ENCODE measurements around the gene BAD.

The BAD gene

DNA sequence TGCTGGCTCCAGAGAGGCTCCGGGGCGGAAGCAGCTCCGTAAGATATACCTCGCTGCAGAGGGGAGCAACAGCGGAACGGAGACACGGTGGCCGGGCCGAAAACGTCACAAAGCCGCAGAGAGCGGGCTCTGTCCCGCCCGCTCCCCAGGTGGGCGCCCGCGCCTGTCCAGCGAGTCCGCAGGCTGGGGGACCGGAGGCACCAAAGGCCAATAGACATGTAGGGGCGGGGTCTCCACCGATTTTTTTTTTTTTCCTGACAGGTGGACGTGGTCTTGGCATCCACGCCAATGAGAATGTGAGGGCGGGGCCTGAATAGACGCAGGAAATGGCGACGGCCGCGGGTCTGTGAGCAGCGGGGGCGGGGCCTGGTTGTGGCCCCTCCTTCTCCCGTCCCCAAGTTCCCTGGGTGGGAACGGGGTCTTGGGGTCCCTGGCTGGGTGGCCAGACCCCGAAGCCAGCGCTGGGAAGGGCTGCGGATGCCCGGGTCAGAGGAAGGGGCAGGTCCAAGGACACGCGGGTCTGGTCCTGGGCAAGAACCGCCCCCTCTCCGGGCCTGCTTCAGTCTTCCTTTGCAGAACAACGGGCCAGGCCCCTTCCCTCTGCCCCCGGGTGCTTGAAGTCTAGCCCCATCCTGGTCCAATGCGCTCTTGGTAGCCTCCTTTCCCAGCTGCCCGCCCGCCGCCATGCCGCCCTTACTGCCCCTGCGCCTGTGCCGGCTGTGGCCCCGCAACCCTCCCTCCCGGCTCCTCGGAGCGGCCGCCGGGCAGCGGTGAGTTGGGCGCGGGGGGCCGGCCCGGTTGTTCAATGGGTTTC is 54.1 kb downstream of the BAD start, which contains the start of gene DNAJC4:
TSS of gene DNAJC4 (plus strand) at position 378 of the 814 bp plus-strand sequence. CDS start at position 685, 307 bp downstream.
- peak within 1 kb of the TSS; percentile 92 for H3K27ac Mint-ChIP-seq
- H3K4me3 Mint-ChIP-seq: peak within 1 kb of the TSS; percentile 93
- intact Hi-C loops (cut with micrococcal nuclease): loop anchor here (2.0 kb wide), 1 partner anchor 16 kb away; the partner anchor contains the start of gene PPP1R14B
- no peaks in the 10 kb centered on the region for H3K9me3 Mint-ChIP-seq
- H3K27me3 Mint-ChIP-seq: no peaks in the 10 kb centered on the region
- H3K36me3 Mint-ChIP-seq (ENCODE audit: low read depth): peaks cover 39% of the 10 kb centered on the region
- peaks cover 76% of the 10 kb centered on the region for H3K4me1 Mint-ChIP-seq (ENCODE audit: low read depth)

DNA sequence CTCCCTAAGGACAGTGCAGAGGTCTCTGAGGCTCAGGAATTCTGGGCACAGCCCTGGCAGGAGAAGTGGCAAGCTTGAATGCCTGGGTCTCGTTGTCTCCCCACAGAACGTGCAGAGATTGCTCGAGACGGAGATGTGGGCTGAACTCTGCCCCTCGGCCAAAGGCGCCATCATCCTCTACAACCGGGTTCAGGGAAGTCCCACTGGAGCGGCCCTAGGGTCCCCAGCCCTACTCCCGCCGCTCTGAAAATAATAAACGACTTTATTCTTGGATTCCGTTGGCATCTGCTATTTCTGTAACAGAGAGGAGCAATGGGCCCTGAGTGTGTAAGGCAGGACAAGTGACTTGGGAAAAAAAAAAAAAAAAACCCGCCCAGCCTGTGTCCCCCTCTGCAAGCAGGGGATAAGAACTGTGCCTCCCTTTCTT is 54.7 kb downstream of the BAD start:
- H3K9me3 Mint-ChIP-seq: no peaks in the 10 kb centered on the region
- no peaks in the 10 kb centered on the region for H3K27me3 Mint-ChIP-seq
- H3K4me3 Mint-ChIP-seq: peak overlapping the region; percentile 93
- H3K27ac Mint-ChIP-seq: peak overlapping the region; percentile 92
- intact Hi-C loops (cut with micrococcal nuclease): loop anchor here (2.0 kb wide), 1 partner anchor 17 kb away; the partner anchor contains the start of gene PPP1R14B
- H3K4me1 Mint-ChIP-seq (ENCODE audit: low read depth): peaks cover 76% of the 10 kb centered on the region
- peaks cover 36% of the 10 kb centered on the region for H3K36me3 Mint-ChIP-seq (ENCODE audit: low read depth)

DNA sequence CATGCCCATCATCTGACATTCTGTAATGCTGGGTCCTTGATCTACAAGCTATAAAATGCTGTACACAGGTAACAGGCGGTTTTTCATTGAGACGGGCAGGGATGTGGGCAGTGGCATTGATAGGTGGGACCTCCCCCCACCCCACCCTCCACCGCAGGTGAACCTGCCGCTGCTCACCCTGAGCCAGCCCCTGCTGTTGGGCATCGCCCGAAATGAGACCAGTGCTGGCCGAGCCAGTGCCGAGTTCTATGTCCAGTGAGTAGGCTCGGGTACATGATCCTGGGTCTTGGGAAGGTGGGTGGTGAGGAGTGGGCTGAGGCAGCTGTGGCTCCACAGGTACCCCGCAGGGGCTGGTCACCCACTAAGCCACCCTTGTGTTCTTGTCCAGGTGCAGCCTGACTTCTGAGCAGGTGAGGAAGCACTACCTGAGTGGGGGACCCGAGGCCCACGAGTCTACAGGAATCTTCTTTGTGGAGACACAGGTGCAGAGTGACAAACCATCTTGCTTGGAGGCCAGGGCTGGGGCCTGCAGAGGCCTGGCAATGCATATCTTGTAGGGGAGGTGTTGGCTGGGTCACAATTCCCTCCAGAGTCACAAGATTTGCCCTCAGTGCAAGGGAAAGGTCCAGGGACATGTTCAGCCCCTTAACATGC is 55.2 kb downstream of the BAD start:
- Mint-ChIP-seq H3K27ac (peak overlapping the region; percentile 92), H3K9me3 (no peaks in the 10 kb centered on the region), H3K27me3 (no peaks in the 10 kb centered on the region), H3K4me3 (peak overlapping the region; percentile 93), H3K4me1 (ENCODE audit: low read depth) (peaks cover 82% of the 10 kb centered on the region), H3K36me3 (ENCODE audit: low read depth) (peaks cover 41% of the 10 kb centered on the region)
- intact Hi-C loops (cut with micrococcal nuclease): no loop called here

DNA sequence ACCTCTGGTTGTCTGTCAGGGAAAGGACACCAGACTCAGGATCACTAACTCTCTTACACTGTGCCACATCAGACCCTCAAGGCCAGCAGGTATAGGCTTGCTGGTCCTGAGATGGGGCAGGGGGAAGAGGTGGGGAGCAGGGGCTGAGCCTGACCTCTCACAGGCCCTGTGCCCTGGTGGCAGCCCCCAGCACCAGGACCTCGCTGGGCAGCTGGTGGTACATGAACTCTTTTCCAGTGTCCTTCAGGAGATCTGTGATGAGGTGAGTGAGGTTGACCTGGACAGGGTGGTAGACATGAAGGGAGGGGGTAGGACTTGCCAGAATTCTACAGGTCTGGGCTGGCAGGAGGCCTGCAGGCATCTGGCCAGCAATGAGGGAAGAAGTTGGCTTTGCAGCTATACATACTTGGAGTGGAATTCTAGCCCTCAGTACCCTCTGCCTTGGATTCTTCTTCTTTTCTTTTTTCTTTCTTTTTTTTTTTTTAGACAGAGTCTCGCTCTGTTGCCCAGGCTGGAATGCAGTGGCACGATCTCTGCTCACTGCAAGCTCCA is 57.0 kb downstream of the BAD start:
- H3K9me3 Mint-ChIP-seq: no peaks in the 10 kb centered on the region
- H3K36me3 Mint-ChIP-seq (ENCODE audit: low read depth): peaks cover 55% of the 10 kb centered on the region
- intact Hi-C loops (cut with micrococcal nuclease): no loop called here
- H3K27ac Mint-ChIP-seq: peak overlapping the region; percentile 92
- peaks cover 77% of the 10 kb centered on the region for H3K4me1 Mint-ChIP-seq (ENCODE audit: low read depth)
- peak overlapping the region; percentile 85 for H3K4me3 Mint-ChIP-seq
- H3K27me3 Mint-ChIP-seq: no peaks in the 10 kb centered on the region

DNA sequence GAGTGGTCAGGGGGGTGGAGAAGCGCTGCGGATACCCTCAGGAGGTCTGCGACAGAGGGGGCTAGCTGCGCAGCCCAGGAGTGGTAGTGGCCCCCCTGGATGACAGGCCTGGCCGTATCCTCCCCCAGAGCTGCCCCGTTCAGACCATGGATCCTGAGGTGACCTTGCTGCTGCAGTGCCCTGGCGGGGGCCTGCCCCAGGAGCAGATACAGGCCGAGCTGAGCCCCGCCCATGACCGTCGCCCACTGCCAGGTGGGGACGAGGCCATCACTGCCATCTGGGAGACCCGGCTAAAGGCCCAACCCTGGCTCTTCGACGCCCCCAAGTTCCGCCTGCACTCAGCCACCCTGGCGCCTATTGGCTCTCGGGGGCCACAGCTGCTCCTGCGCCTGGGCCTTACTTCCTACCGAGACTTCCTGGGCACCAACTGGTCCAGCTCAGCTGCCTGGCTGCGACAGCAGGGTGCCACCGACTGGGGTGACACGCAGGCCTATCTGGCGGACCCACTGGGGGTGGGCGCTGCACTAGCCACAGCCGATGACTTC is 57.9 kb downstream of the BAD start:
- Mint-ChIP-seq H3K9me3 (no peaks in the 10 kb centered on the region), H3K27ac (peak overlapping the region; percentile 92), H3K4me1 (ENCODE audit: low read depth) (peaks cover 68% of the 10 kb centered on the region), H3K4me3 (peak overlapping the region; percentile 85), H3K27me3 (no peaks in the 10 kb centered on the region), H3K36me3 (ENCODE audit: low read depth) (peaks cover 55% of the 10 kb centered on the region)
- intact Hi-C loops (cut with micrococcal nuclease): loop anchor here (1.0 kb wide), 1 partner anchor 14 kb away; no protein-coding TSS in a partner anchor

DNA sequence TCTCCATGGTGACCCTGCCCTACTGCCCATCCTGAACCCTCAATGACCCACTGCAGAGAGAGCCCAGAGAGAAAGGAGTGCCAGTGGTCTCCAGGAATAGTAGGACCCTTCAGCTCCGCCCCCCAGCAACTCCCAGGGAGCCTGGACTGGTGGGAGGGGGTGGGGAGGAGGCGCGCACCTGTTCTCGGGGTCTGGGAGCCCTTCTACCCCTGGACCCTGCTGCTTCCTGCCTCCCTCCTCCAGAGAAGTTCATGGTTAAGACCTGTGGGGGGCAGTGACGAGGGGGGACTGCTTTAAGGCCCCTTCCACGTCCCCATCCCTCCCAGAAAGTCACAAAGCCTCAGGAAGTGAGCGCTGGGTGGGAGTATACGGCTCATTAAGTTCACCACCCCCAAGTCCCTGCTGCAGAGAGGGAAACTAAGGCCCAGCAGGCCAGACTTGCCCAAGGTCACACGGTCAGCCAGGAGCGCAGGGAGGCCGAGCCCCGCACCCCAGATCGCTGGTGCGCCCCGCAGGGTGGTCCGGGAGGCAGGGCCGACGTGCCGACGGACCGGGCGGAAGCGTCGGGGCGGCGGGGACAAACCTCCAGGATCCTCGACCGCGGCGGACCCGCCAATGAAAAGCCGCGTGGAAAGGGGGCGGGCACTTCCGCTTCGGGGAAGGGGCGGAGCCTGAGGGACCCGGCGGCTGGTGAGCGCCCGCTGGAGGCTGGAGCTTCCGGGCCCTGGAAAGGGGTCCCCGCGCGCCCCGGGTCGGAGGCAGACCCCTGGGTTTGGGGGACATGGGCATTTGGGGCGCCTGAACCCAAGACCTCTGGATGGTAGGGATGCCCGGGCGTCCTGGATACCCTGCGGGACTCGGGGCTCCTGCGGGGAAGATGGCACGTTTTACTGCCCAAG is 58.6 kb downstream of the BAD start, which contains the start of the genes NUDT22 and TRPT1:
TSS of gene NUDT22 (plus strand) at position 667 of the 899 bp plus-strand sequence. CDS start 379 bp downstream, outside the sequence.
TSS of gene TRPT1 (minus strand) at position 579 of the 899 bp plus-strand sequence. CDS start at position 253, 326 bp downstream.
- Mint-ChIP-seq H3K4me1 (ENCODE audit: low read depth) (peaks cover 61% of the 10 kb centered on the region), H3K36me3 (ENCODE audit: low read depth) (peaks cover 62% of the 10 kb centered on the region), H3K27ac (peak within 1 kb of the TSS; percentile 92), H3K27me3 (no peaks in the 10 kb centered on the region), H3K9me3 (no peaks in the 10 kb centered on the region), H3K4me3 (peak within 1 kb of the TSS; percentile 85)
- intact Hi-C loops (cut with micrococcal nuclease): loop anchor here (1.0 kb wide), 1 partner anchor 14 kb away; no protein-coding TSS in a partner anchor

DNA sequence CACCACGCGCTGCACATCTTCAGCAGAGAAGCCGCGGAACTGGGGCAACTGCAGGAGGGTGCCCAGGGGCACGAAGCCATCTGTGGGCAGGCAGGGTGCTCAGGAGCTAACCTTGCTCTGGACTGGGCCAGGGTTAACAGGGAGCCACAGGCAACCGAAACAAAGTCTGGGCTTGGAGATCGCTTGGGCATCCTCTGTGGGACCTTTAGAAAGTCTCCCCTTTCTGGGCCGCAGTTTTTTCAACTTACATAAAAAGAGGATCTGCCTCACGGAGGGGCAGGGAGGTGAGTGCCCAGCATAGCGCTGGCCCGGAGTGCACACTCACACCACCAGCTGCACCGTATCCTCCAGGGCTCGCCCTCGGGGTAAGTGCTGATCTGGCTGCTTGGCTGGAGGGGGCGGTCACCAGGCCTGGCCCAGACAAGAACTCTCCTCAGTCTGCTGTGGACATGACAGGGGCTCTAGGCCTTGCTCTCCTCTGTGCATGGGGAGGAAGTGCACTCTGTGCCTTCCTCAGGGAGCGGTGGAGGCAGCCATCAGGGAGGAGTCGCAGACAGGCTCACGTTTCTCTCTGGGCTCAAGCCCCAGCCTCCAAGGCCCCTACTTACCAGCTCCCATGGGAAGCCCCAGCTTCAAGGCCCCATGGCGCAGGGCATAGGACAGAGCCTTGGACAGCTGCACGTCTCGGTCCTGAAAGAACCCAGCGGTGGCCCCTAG is 59.4 kb downstream of the BAD start:
- Mint-ChIP-seq H3K4me3 (peak overlapping the region; percentile 85), H3K36me3 (ENCODE audit: low read depth) (peaks cover 63% of the 10 kb centered on the region)
- intact Hi-C loops (cut with micrococcal nuclease): no loop called here

DNA sequence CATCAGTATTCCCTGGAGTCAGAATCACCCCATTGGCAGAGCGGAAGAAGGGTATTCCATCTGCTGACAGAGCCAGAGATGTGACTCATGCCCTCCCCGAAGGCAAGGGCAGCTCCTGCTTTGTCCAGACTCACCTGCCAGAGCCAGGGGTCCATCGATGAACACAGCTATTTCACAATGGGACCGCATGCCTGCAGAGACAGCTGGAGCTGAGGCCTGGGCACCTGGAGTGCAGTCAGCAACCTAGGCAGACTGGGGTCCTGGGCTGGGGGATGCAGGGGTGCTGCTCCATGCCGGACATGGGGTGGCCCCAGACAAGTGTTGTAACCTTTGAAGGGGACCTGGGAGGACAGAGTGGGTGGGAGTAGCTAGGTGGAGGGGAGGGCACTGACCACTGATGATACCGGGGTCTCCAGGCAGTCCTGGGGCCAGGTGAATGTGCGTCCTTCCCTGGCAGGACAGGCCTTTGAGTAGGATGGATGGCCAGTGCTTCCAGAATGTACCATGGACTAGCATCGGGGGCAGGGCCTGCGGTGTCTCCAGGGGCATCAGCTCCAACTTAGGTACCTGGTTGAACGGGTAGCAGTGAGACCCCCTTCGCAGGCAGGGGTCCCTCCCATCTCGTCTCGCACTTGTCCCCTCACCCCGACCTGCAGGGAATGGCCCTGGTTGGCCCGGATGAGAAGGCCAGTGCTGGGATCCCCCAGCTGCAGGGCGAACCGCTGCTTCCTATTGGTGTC is 60.1 kb downstream of the BAD start:
- H3K27me3 Mint-ChIP-seq: no peaks in the 10 kb centered on the region
- no peaks in the 10 kb centered on the region for H3K9me3 Mint-ChIP-seq
- H3K36me3 Mint-ChIP-seq (ENCODE audit: low read depth): peaks cover 63% of the 10 kb centered on the region
- intact Hi-C loops (cut with micrococcal nuclease): no loop called here
- peak overlapping the region; percentile 92 for H3K27ac Mint-ChIP-seq
- H3K4me3 Mint-ChIP-seq: no peak overlapping the region
- peaks cover 56% of the 10 kb centered on the region for H3K4me1 Mint-ChIP-seq (ENCODE audit: low read depth)

More for the DNA sequence above, 59.4 kb downstream of the BAD start:
- Mint-ChIP-seq H3K9me3 (no peaks in the 10 kb centered on the region), H3K27ac (peak overlapping the region; percentile 92), H3K4me1 (ENCODE audit: low read depth) (peaks cover 63% of the 10 kb centered on the region), H3K27me3 (no peaks in the 10 kb centered on the region)

DNA sequence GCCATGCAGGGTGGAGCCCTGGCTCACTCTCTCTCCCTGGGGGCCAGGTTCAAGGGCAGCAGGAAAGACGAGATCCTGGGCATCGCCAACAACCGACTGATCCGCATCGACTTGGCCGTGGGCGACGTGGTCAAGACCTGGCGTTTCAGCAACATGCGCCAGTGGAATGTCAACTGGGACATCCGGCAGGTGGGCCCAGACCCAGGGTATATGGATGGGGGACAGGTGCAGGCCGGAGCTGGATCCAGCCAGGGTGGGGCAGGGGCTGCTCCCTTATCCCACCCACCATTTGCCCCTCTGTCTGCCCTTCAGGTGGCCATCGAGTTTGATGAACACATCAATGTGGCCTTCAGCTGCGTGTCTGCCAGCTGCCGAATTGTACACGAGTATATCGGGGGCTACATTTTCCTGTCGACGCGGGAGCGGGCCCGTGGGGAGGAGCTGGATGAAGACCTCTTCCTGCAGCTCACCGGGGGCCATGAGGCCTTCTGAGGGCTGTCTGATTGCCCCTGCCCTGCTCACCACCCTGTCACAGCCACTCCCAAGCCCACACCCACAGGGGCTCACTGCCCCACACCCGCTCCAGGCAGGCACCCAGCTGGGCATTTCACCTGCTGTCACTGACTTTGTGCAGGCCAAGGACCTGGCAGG is 61.3 kb downstream of the BAD start:
- Mint-ChIP-seq H3K9me3 (no peaks in the 10 kb centered on the region), H3K4me3 (no peak overlapping the region), H3K36me3 (ENCODE audit: low read depth) (peaks cover 69% of the 10 kb centered on the region), H3K27me3 (no peaks in the 10 kb centered on the region), H3K4me1 (ENCODE audit: low read depth) (peaks cover 53% of the 10 kb centered on the region), H3K27ac (no peak overlapping the region)
- intact Hi-C loops (cut with micrococcal nuclease): no loop called here

DNA sequence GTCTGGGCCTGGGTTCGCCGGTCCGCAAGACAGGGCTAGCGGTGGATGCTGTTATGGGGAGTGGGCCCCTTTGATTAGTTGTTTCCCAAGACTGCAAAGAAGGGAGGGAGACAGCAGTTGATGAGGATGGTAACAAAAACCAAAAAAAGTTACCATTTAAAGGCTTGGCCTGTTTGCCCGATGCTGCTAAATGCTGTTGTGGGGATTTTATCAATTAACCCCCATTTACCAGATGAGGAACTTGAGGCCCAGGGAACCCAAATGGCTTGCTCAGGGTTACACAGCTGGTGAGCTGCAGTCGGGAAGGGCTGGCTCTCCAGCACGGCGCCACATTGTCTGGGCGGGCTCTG is 61.8 kb downstream of the BAD start:
- H3K4me1 Mint-ChIP-seq (ENCODE audit: low read depth): peaks cover 48% of the 10 kb centered on the region
- no peaks in the 10 kb centered on the region for H3K9me3 Mint-ChIP-seq
- H3K27ac Mint-ChIP-seq: no peak overlapping the region
- H3K27me3 Mint-ChIP-seq: no peaks in the 10 kb centered on the region
- H3K4me3 Mint-ChIP-seq: no peak overlapping the region
- H3K36me3 Mint-ChIP-seq (ENCODE audit: low read depth): peaks cover 74% of the 10 kb centered on the region
- intact Hi-C loops (cut with micrococcal nuclease): no loop called here

DNA sequence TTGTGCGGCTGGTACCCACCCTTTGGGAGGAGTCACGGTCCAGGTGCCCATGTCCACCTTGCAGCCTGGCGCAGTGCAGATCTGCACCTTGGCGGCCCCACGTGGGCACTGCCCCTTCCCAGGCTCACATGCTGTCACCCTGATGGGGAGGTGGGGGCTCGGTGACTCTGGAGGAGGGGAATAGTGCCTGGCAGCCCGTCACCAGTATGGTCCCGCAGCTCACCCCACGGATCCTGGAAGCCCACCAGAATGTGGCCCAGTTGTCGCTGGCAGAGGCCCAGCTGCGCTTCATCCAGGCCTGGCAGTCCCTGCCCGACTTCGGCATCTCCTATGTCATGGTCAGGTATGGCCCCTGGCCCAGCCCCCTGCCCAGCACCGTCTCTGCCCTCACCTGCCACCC is 63.7 kb downstream of the BAD start:
- Mint-ChIP-seq H3K27ac (no peak overlapping the region), H3K4me1 (ENCODE audit: low read depth) (peaks cover 37% of the 10 kb centered on the region), H3K9me3 (no peaks in the 10 kb centered on the region), H3K36me3 (ENCODE audit: low read depth) (peaks cover 93% of the 10 kb centered on the region), H3K27me3 (no peaks in the 10 kb centered on the region), H3K4me3 (no peak overlapping the region)
- intact Hi-C loops (cut with micrococcal nuclease): no loop called here
